GM21619 (cell line): Measurements from ENCODE around the gene FUZ.

Source experiments
- ATAC-seq: cut with Tn5 transposase; IDR thresholded peaks from one replicate; pipeline ENCODE4 v1.9.1; 2021; ENCODE audit not compliant: unreplicated experiment

The FUZ gene

DNA sequence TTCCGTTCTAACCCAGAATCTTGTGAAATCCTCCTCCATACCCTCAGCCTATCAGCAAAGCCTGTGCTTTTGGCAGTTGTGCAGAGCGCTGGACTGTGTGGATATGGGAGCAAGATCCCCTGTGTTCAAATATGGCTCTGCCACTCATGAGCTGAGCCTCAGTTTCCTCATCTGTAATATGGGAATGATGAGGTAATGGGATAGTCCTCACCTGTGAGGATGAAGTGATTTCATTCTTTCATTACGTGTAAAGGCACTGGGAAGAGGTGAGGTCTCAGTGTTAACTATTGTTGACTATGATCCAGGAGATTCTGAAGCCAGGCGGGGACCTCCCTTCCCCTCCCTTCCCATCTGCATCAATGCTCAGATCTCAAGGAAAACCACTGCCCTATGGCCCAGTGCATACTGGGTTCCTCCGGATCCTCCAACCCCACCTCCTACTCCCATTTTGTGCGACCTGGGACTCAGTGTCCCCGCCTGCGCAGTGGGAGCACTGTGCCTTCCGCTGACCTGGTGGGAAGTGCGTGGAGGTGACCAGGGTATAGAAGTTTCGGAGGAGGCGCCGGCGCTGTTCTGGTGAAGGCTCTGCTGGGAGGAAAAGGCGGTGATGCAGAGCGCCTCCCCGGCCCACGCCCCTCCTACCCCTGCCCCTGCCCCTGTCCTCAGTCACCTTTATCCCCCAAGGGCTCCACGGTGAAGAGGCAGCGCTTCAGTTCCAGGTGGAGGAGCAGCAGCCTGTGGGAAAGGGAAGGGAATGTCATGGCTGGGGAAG, 5.0 kb downstream of the FUZ start:
- no peak for ATAC-seq

GRCh38 chr19:49807058-49807903, 5.8 kb downstream of the FUZ start:
- ATAC-seq, result no peak

- ATAC-seq, result no peak
Observed at GRCh38 chr19:49806620-49806959, 6.5 kb downstream of the FUZ start.

- ATAC-seq, result no peak
Observed at GRCh38 chr19:49805822-49806619, 7.1 kb downstream of the FUZ start.

- ATAC-seq, result no peak
Observed at GRCh38 chr19:49803529-49803856, 9.6 kb downstream of the FUZ start.

DNA sequence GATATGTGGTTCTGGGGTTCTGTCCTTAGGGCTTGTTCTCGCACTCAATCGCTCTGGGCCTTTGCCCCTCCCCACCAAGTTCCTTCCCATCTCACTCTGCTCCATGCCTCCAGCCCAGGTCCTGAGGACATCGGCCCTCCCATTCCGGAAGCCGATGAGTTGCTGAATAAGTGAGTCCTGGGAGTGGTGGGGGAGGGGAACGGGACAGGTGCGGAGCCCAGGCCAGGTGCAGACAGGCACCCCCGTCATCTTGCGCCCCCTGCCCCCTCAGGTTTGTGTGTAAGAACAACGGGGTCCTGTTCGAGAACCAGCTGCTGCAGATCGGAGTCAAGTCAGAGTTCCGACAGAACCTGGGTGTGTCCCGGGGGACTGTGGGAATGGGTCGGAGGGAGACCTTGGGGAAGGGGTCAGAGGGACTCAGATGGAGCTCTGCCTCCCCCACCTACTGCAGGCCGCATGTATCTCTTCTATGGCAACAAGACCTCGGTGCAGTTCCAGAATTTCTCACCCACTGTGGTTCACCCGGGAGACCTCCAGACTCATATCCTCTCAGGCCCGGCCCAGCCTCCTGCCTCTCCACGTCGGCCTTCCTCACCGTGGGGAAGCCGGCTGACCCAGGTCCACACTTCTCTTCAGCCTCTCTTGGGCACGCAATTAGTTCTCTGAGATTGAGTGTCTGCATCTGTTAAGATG, 10.1 kb downstream of the FUZ start:
- no peak for ATAC-seq

DNA sequence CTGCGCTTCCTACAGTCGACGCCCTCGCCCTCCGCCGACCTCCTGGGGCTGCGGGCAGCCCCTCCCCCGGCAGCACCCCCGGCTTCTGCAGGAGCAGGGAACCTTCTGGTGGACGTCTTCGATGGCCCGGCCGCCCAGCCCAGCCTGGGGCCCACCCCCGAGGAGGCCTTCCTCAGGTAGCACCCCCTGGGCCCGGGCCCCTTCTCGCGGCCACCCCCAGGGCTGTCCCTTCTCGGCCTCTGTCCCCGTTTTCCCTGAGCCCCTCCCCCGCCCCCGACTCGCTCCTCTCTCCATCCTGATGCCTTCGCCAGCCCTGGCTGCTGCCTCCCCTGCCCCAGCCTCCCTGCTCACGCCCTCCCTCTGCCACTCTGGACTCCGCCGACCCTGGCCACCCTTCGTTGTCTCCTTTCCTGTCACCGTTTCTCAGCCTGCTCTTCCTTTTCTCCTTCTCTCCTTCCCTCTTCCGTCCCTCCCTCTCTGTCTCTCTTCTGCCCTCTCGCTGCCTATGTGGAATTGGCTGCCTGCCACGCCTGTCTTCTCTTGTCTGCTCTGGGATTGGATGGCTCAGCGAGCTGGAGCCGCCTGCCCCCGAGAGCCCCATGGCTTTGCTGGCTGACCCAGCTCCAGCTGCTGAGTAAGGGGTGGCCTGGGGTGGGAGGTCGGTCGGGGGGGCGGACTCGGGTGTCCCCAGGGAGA, 11.0 kb downstream of the FUZ start:
- no peak for ATAC-seq

- ATAC-seq, result no peak
Observed at GRCh38 chr19:49801401-49801888, 11.6 kb downstream of the FUZ start.

GRCh38 chr19:49800771-49801170, 12.3 kb downstream of the FUZ start:
- ATAC-seq, result no peak

- ATAC-seq, result no peak
Observed at GRCh38 chr19:49799798-49800376, 13.2 kb downstream of the FUZ start.

DNA sequence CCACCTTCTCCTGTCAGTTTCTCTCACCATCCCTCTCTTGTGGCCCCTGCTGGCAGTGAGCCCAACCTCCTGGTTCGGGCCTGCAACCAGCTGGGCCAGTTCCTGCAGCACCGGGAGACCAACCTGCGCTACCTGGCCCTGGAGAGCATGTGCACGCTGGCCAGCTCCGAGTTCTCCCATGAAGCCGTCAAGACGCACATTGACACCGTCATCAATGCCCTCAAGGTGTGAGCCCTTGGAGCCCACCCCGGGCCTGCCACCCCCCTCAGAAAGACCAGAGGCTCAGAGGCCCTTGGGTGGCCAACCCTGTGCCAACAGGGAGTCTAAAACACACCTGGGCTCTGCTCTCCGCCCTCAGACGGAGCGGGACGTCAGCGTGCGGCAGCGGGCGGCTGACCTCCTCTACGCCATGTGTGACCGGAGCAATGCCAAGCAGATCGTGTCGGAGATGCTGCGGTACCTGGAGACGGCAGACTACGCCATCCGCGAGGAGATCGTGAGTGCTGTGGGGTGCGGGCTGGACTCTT, 13.8 kb downstream of the FUZ start:
- no peak for ATAC-seq

DNA sequence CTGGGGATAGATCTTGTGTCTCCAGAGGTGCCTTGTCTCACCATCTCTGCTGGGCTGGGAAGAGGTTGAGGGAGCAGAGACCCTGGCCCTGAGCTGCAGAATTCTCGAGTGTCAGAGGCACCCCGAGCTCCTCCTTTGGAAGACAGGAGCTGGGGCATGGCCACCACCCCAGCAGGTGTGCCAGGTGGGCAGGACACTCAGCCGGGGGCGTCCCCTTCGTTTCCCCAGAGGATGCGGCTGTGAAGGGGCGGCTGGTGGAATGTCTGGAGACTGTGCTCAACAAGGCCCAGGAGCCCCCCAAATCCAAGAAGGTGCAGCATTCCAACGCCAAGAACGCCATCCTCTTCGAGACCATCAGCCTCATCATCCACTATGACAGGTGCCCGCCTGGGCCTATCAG, 14.5 kb downstream of the FUZ start:
- no peak for ATAC-seq

DNA sequence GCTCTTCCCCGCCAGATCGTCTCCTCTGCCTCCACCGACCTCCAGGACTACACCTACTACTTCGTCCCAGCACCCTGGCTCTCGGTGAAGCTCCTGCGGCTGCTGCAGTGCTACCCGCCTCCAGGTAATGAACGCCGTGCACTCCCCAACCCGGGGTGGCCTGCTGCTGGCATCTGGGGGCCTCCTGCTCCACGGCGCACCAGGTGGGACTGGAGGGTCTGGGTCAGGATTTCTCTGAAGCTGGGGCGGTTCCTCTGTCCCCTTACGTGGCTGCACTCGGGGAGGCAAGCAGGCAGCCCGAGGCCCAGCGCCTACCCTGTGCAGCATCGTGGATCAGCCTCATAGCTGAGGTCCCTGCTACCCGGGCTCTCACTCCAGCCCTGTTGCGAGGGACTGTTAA, 17.5 kb downstream of the FUZ start:
- no peak for ATAC-seq

DNA sequence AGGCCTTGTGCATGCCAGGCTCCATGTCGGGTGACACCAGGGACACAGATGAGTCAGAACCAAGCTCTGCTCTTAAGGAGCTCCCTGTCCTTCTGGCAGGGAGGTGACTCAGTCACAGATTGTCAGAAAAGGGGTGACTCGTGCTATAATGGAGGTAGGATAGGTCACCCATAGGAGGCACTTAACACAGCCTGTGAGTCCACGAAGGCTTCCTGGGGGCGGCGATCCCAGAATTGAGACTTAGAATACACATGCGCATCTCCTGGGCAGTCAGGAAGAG, 19.6 kb downstream of the FUZ start:
- ATAC-seq, result no peak

DNA sequence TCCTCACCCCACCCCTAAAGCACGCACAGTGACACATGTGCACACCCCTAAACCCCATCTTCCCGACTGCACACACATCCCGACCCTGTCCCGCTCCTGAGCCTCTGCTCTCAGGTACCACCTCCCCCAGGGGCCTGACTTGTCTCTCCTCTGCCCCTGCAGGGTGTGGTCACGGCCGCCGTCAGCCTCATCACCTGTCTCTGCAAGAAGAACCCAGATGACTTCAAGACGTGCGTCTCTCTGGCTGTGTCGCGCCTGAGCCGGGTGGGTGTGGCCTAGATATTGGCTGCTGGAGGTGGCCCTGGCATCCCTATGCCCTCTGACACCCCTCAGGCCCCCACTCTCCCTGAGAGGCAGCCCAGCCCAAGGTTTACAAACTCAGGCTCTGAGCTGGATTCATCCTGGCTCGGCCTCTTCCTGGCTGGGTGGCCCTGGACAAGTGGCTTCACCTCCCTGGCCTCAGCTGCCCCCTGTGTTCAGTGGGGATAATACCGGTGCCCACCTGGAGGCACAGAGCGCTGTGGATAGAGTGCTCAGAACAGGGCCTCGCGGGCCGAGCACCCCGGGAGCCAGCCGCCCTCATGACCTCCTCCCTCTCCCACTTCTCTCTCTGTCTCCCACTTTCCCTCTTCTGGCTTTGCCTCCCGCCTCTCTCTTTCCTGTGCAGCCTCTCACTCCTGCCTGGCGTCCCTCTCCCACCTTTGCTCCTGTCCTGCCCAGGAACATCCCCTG, 20.1 kb downstream of the FUZ start:
- ATAC-seq, result no peak

DNA sequence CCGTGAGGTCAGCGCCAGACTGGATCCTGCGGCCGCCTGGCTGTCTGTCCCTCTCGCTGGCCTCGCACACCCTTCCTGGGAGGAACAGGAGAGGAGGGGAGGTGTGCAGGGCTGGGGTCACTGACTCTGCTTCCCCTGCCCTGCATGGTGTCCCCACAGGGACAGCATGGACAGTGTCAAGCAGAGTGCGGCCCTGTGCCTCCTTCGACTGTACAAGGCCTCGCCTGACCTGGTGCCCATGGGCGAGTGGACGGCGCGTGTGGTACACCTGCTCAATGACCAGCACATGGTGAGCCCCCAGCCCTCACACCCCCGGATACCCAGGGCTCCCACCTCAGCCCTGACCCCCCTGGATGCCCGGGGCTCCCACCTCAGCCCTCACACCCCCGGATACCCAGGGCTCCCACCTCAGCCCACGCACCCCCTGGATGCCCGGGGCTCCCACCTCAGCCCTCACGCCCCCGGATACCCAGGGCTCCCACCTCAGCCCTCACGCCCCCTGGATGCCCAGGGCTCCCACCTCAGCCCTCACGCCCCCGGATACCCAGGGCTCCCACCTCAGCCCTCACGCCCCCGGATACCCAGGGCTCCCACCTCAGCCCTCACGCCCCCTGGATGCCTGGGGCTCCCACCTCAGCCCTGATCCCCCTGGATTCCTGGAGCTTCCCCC, 21.2 kb downstream of the FUZ start:
- no peak for ATAC-seq

DNA sequence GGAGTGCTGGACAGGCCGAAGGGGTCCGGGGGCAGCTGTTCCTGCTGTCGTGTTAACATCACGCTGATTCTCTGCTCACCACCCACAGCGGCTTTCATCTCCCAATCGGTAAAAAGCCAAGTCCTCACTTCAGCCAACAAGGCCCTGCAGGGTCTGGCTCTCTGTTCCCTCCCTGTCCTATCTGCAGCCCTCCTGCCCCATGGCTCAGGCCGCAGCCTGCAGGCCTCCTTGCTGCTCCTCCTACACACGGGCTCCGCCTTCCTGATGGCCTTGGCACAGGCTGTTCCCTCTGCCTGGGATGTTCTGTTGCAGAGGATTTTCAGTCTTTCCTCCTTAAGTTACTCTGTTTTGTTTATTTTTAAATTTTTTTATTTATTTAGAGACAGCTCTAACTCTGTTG, 22.2 kb downstream of the FUZ start:
- ATAC-seq, result no peak

DNA sequence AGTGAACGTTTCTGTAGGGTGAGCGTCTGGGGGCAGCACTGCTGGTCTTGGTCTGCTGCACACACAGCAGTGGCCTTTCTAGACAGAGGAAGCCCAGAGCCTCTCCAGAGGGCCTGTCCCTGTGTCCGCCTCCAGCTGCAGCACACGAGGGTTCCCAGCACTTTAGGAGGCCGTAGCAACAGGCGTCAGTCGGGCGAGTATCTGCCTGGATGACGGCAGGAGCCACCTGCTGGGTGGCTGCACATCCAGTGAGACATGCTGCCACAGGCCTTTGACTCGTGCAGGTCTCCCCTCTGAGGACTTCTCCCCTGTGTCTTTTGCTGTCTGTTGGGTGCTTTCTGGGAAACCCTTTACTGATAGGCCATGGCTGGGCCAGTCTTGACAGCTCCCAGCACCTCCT, 24.2 kb downstream of the FUZ start:
- no peak for ATAC-seq

- no peak for ATAC-seq
Observed at GRCh38 chr19:49787746-49788145, 25.3 kb downstream of the FUZ start.
